ENCODE data around the gene SNX6. TPM values are rescaled to one million over a fixed set of nuclear protein-coding genes. Genes with fewer than 3 reads are reported as not detected.
"Not testable (repeated sequence)": the region's sequence is repeated elsewhere in the genome, so short reads cannot be mapped to it uniquely, and the experiment has no call there.

The SNX6 gene
- total RNA-seq, 2 donors from 2014 or later: 67.3 to 87.2 TPM

DNA sequence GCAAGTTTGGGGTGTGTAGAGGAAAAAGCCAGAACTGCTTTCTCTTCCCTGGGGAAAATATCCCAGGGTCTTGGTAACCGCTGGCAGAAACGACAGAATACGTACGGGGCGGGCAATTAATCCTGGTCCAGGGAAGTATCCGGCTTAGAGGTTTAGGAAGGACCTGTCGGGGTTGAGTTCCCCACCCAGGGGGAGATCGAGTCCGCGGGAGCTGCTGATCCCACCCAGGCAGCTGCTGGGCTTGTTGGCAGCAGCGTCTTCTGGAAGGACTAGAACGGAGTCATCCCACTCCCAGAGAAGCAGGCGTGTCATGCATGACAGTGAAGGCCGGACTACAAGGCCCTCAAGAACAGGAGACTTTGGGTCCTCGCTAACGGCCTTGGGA lies 82.8 kb downstream of the SNX6 start:
- not testable (repeated sequence) for H3K36me3 Mint-ChIP-seq (ENCODE audit: low read depth); H3K4me1 Mint-ChIP-seq; DNase-seq; H3K4me3 Mint-ChIP-seq; H3K27me3 Mint-ChIP-seq; H3K9me3 ChIP-seq (ENCODE audit: control insufficient read depth, low read length, poor library complexity, severe bottlenecking)
- ATAC-seq: peak; percentile 27
- H3K27ac Mint-ChIP-seq: peak overlapping the region; percentile 87

DNA sequence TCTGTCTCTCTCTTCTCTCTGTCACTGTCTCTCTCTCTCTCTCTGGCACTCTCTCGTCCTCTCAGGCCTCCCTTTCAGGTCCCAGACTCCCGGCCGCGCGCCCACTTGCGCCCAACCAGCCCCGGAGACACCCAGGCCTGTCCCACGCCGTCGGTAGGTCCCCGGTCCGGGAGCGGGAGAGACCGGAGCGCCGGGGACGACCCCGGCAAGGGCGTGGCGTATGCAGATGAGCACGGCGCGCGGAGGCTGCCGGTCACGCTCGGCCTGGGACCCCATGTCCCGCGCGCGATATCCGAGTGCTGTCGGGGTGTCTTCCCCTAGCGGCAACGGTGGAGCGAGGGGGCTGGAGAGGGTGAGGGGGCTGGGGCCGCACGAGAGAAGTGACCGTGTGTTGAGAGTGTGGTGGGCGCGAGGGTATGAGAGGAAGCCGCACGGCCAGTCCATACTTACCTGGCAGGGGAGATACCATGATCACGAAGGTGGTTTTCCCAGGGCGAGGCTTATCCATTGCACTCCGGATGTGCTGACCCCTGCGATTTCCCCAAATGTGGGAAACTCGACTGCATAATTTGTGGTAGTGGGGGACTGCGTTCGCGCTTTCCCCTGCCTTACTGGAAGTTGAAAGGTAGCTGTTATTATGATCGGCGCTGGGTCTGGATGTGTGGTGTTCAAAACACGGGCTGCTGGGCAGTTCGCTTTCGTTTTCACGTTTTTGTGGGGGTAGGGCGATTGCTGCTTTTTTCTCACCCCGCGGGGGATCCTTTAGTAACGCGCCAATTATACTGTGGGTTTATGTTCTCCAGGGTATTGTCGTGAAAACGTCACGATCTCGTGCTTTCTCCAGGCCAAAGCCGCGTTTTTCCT lies 83.4 kb downstream of the SNX6 start:
- H3K9me3 ChIP-seq (ENCODE audit: control insufficient read depth, low read length, poor library complexity, severe bottlenecking); H3K4me1 Mint-ChIP-seq; DNase-seq; H3K27me3 Mint-ChIP-seq; H3K4me3 Mint-ChIP-seq; H3K27ac Mint-ChIP-seq; H3K36me3 Mint-ChIP-seq (ENCODE audit: low read depth): not testable (repeated sequence)
- ATAC-seq: peak; percentile 81

DNA sequence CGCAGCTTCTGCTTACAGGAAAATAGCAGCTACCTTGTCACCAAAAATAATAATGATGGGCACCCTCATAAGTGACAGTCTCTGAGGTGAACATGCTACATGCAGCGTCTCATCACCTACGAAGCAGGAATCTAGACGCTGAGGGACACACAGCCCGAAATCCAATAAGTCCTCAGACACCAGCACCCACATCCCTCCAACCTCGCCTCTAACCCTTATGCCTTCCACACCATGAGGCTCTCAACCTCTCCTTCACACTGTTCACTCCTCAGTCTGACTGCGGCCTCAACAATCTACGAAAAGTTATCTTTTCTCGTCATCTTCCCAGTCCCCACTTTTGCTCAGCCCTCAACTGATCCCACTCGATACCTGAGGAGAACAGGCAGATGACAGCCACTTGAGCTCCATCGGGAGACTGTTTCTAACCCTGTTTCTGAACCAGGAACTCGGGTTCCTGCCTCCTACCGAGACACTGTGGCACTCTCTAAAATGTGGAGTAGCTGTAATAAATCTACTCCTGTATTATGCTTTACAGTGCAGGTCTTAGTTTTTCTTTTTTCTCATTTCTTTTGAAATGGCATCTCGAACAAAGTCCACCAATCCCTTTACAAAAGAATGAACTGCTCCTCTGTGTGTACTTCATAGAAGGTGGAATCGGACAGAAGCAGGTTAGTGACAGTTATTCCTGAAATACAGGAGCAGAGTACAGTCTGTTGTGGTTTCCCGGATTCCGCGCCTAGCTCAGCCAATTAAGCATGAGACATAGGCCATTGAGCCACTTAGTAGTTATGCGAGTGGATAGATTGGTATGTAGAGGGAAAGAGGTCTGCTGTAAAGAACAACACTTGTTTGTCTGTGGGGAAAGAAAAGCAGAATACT lies 89.5 kb downstream of the SNX6 start:
- H3K27me3 Mint-ChIP-seq; H3K36me3 Mint-ChIP-seq (ENCODE audit: low read depth); DNase-seq; H3K4me1 Mint-ChIP-seq; ATAC-seq; H3K9me3 ChIP-seq (ENCODE audit: control insufficient read depth, low read length, poor library complexity, severe bottlenecking): not testable (repeated sequence)
- H3K27ac Mint-ChIP-seq: peak overlapping the region; percentile 100
- H3K4me3 Mint-ChIP-seq: peak overlapping the region; percentile 95

DNA sequence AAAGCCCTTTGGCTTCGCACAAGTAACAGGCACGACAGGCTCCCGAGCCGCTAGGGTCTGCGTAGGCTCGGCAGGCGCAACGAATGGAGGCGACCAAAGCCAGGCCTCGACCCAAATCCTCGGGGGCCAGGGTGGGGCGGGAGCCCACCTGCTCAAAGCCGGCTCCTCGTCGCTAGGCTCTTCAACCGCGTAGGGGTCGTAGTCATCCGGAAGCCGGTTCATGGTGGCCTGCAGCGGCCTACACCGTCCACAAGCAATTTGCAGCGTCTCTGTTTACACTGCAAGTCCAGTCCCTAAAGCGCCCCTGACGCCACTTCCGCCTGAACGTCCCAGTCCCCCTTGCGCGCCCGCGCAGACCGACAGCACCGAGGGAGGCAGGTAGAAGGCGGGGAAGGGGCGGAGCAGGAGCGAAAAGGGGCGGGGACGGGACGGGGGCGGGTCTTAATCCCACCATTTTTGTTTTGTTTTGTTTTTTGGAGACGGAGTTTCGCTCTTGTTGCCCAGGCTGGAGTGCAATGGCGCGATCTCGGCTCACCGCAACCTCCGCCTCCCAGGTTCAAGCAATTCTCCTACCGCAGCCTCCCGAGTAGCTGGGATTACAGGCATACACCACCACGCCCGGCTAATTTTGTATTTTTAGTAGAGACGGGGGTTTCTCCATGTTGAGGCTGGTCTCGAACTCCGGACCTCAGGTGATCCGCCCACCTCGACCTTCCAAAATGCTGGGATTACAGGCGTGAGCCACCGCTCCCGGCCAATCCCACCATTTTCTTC lies 90.4 kb downstream of the SNX6 start, which contains the start of gene EAPP:
TSS of gene EAPP (minus strand) at position 295 of the 774 bp plus-strand sequence. CDS start at position 222, 73 bp downstream.
- Mint-ChIP-seq H3K4me1 (peaks cover 6% of the 10 kb centered on the region), H3K27ac (peak within 1 kb of the TSS; percentile 100)

DNA sequence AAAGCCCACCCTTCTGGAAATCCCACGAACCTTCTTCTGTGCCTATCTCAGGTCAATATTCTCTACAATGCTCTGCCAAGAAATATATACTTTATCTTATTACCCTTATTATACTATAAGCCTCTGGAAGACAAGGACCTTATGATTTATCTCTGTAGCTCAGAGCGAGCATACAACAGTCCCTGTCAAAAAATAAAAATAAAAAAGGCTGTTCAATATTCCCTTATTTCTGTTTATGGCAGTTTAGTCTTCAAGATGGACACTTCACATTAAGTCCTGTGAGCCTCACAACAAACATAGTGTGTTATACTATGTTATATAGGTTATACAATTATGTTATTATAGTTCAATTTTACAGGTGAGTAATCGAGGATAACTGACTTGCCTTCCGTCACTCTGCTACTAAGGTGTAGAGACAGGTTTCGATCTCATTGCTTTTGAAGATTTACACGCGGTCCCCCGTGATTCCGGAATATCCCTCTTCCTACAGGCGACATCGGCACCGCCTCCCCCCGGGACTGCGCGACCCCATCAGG lies 91.0 kb downstream of the SNX6 start:
- Mint-ChIP-seq H3K36me3 (ENCODE audit: low read depth) (no peaks in the 10 kb centered on the region), H3K27ac (peak overlapping the region; percentile 100), H3K4me1 (peaks cover 6% of the 10 kb centered on the region), H3K4me3 (peak overlapping the region; percentile 95), H3K27me3 (no peaks in the 10 kb centered on the region)
- H3K9me3 ChIP-seq (ENCODE audit: control insufficient read depth, low read length, poor library complexity, severe bottlenecking): no peaks in the 10 kb centered on the region
- DNase-seq: no peak
- ATAC-seq: peak; percentile 35

More for the DNA sequence above, 90.4 kb downstream of the SNX6 start, which contains the start of gene EAPP:
- no peaks in the 10 kb centered on the region for H3K27me3 Mint-ChIP-seq
- no peaks in the 10 kb centered on the region for H3K36me3 Mint-ChIP-seq (ENCODE audit: low read depth)
- DNase-seq: peak; percentile 89 to 92 (median 91)
- ATAC-seq: peak; percentile 99
- H3K9me3 ChIP-seq (ENCODE audit: control insufficient read depth, low read length, poor library complexity, severe bottlenecking): no peaks in the 10 kb centered on the region
- peak within 1 kb of the TSS; percentile 95 for H3K4me3 Mint-ChIP-seq

DNA sequence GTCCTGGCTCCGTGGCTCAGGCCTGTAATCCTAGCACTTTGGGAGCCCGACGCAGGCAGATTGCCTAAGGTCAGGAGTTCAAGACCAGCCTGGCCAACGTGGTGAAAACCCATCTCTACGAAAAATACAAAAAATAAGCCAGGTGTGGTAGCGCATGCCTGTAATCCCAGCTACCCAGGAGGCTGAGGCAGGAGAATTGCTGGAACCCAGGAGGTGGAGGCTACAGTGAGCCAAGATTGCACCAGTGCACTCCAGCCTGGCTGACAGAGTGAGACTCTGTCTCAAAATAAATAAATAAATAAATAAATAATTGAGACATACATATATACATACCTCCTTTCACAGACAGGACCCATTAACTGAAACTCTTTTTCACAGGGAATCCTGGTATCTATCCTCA lies 91.9 kb downstream of the SNX6 start:
- peaks cover 10% of the 10 kb centered on the region for H3K4me1 Mint-ChIP-seq
- peak overlapping the region; percentile 19 for H3K4me3 Mint-ChIP-seq
- ATAC-seq; DNase-seq; H3K36me3 Mint-ChIP-seq (ENCODE audit: low read depth); H3K9me3 ChIP-seq (ENCODE audit: control insufficient read depth, low read length, poor library complexity, severe bottlenecking); H3K27me3 Mint-ChIP-seq: not testable (repeated sequence)
- peak overlapping the region; percentile 100 for H3K27ac Mint-ChIP-seq

DNA sequence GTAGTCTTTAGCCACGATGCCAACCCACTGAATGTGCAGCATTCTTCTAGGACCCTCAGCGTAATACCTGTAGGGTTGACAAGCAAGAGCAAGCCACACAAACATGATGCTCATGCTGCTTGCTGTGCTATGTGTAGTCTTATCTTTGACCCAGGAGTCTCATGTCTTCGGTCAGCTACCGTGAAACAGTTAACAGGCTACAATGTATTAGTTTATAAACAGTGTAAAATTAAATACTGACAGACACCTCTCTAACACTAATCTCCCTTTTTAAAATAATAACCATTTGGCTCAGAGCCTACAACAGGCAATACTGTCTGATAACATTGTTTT lies 92.3 kb downstream of the SNX6 start:
- ATAC-seq (no peak), DNase-seq (no peak)
- H3K9me3 ChIP-seq (ENCODE audit: control insufficient read depth, low read length, poor library complexity, severe bottlenecking): no peaks in the 10 kb centered on the region
- no peaks in the 10 kb centered on the region for H3K27me3 Mint-ChIP-seq
- H3K36me3 Mint-ChIP-seq (ENCODE audit: low read depth): peaks cover 5% of the 10 kb centered on the region
- peak overlapping the region; percentile 43 for H3K27ac Mint-ChIP-seq
- H3K4me1 Mint-ChIP-seq: peaks cover 10% of the 10 kb centered on the region
- H3K4me3 Mint-ChIP-seq: no peak overlapping the region

DNA sequence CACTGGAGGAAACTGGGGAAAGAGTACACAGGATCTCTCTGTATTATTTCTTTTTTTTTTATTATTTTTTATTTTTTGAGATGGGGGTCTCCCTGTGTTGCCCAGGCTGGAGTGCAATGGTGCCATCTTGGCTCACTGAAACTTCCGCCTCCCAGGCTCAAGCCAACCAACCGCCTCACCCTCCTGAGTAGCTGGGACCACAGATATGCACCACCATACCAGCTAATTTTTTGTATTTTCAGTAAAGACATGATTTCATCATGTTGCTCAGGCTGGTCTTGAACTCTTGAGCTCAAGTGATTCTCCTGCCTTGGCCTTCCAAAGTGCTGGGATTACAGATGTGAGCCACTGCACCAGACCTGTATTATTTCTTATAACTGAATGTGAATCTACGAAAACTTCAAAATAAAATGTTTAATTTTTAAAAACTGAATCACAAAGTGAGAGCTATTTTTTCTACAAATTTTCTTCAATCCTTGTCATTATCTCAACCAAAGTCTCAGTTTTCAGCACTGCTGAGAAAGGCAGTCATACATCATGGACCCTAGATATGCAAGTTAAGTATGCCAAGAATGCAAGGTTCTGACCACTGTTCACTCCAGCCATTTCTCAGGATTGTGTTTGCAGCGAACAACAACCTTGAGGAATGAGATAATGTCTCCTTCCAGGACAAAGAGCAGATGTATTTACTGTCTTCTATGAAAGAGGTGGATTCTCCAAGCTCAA lies 92.8 kb downstream of the SNX6 start:
- DNase-seq: no peak
- no peak for ATAC-seq
- H3K4me1 Mint-ChIP-seq: peaks cover 10% of the 10 kb centered on the region
- H3K36me3 Mint-ChIP-seq (ENCODE audit: low read depth): peaks cover 5% of the 10 kb centered on the region
- H3K4me3 Mint-ChIP-seq: peak overlapping the region; percentile 31
- no peaks in the 10 kb centered on the region for H3K27me3 Mint-ChIP-seq
- peak overlapping the region; percentile 57 for H3K27ac Mint-ChIP-seq
- H3K9me3 ChIP-seq (ENCODE audit: control insufficient read depth, low read length, poor library complexity, severe bottlenecking): no peaks in the 10 kb centered on the region

DNA sequence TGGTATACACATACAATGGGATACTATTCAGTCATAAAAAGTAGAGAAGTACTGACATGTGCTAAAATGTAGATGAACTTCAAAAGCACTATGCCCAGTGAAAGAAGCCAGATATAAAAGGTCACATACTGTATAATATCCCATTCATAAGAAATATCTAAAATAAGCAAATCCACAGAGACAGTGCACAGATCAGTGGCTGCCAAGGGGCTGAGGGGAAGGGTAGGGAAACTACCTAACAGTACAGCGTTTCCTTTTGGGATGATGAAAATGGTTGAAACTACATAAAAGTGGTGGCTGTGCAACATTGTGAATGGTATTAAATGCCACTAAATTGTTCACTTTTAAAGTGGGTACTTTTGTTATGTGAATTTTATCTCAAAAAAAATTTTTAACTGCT lies 102.4 kb downstream of the SNX6 start:
- ATAC-seq: no peak

DNA sequence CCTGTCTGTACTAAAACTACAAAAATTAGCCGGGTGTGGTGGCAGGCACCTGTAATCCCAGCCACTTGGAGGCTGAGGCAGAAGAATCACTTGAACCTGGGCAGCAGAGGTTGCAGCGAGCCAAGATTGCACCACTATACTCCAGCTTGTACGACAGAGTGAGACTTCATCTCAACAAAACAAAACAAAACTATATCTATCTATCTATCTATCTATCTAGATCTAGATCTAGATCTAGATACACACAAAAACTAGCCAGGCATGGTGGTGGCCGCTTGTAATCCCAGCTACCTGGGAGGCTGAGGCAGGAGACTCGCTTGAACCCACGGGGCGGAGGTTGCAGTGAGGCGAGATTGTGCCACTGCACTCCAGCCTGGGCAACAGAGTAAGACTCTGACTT lies 105.7 kb downstream of the SNX6 start:
- not testable (repeated sequence) for H3K4me1 Mint-ChIP-seq; H3K9me3 ChIP-seq (ENCODE audit: control insufficient read depth, low read length, poor library complexity, severe bottlenecking); DNase-seq; H3K27ac Mint-ChIP-seq; H3K4me3 Mint-ChIP-seq; H3K27me3 Mint-ChIP-seq; ATAC-seq
- peaks cover 12% of the 10 kb centered on the region for H3K36me3 Mint-ChIP-seq (ENCODE audit: low read depth)

More for the DNA sequence above, 102.4 kb downstream of the SNX6 start:
- H3K9me3 ChIP-seq (ENCODE audit: control insufficient read depth, low read length, poor library complexity, severe bottlenecking): no peaks in the 10 kb centered on the region
- no peak for DNase-seq
- peaks cover 2% of the 10 kb centered on the region for H3K4me1 Mint-ChIP-seq
- peaks cover 4% of the 10 kb centered on the region for H3K36me3 Mint-ChIP-seq (ENCODE audit: low read depth)
- H3K27ac Mint-ChIP-seq: no peak overlapping the region
- no peak overlapping the region for H3K4me3 Mint-ChIP-seq
- H3K27me3 Mint-ChIP-seq: no peaks in the 10 kb centered on the region

DNA sequence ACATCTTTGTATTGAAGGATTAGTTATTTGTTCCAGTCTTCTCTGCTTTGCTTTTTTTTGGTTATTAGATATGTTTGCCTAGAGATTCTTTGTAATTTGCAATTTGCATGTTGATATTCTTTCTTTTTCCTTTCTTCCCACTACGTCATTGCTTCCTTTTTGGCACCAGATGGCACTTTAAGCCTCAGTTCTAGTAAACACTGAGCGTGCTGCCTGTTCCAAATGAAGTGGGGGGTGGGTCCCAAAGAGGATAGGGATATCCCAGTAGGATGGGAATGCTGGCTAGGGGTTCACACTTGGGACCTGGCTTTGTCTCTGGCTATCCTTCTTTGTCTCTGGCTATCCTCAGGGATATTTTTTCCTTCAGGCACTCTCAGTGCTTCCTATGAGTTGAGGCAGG lies 107.5 kb downstream of the SNX6 start:
- no peaks in the 10 kb centered on the region for H3K4me1 Mint-ChIP-seq

DNA sequence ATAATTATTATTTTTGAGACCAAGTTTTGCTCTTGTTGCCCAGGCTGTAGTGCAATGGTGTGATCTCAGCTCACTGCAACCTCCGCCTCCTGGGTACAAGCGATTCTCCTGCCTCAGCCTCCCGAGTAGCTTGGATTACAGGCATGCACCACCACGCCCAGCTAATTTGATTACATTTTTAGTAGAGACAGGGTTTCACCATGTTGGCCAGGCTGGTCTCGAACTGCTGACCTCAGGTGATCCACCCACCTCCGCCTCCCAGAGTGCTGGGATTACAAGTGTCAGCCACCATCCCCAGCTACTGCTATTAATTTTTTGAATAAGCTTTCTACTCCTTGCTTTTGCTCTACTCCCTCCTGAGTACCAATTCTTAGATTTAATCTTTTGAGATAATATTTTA lies 108.9 kb downstream of the SNX6 start:
- not testable (repeated sequence) for H3K4me3 Mint-ChIP-seq; DNase-seq; H3K9me3 ChIP-seq (ENCODE audit: control insufficient read depth, low read length, poor library complexity, severe bottlenecking); ATAC-seq; H3K27me3 Mint-ChIP-seq; H3K4me1 Mint-ChIP-seq
- Mint-ChIP-seq H3K36me3 (ENCODE audit: low read depth) (peaks cover 11% of the 10 kb centered on the region), H3K27ac (peak overlapping the region; percentile 60)

More for the DNA sequence above, 107.5 kb downstream of the SNX6 start:
- H3K9me3 ChIP-seq (ENCODE audit: control insufficient read depth, low read length, poor library complexity, severe bottlenecking): no peaks in the 10 kb centered on the region
- Mint-ChIP-seq H3K27me3 (no peaks in the 10 kb centered on the region), H3K27ac (peak overlapping the region; percentile 37), H3K36me3 (ENCODE audit: low read depth) (peaks cover 11% of the 10 kb centered on the region), H3K4me3 (no peak overlapping the region)
- DNase-seq (no peak), ATAC-seq (no peak)
